MCF 10A (cell line): Measurements from ENCODE around the gene ZNG1F. TPM values are rescaled to one million over a fixed set of nuclear protein-coding genes. Genes with fewer than 3 reads are reported as not detected.
"Not testable (repeated sequence)": the region's sequence is repeated elsewhere in the genome, so short reads cannot be mapped to it uniquely, and the experiment has no call there.

Experiments used
- BruUV-seq: library from RNA; stranded (reverse); fragments of 400-500 nt; replicated peaks from 2 replicates; lab custom pipeline; 2021; lab: Mats Ljungman, UMichigan
- CTCF ChIA-PET: fragments of 300-600 bp; sonication (Branson Sonifier 250); formaldehyde crosslinking; extraction: SDS; loops from one replicate; lab custom pipeline; 2021; ENCODE audit warnings: antibody characterized with exemption, inconsistent platforms; lab: Yijun Ruan, JAX
- POLR2A ChIA-PET: fragments of 300-600, 350-650 bp; sonication (Branson Sonifier 250); formaldehyde crosslinking; extraction: SDS; loops from one replicate; lab custom pipeline; 2020; ENCODE audit warnings: antibody characterized with exemption, inconsistent platforms; lab: Yijun Ruan, JAX
- DNase-seq: peaks from one replicate; pipeline ENCODE4 v3.0.0-alpha.2; 2018; ENCODE audit not compliant: unreplicated experiment
- H3K27ac Mint-ChIP-seq: one replicate; pipeline ENCODE4 v1.8.0; 2022; ENCODE audit warnings: mild to moderate bottlenecking, low read depth, mixed read lengths; ENCODE audit not compliant: unreplicated experiment
- H3K27me3 Mint-ChIP-seq: one replicate; pipeline ENCODE4 v1.8.0; 2022; ENCODE audit warnings: mixed read lengths; ENCODE audit not compliant: insufficient read depth, unreplicated experiment
- H3K36me3 Mint-ChIP-seq: one replicate; pipeline ENCODE4 v1.8.0; 2022; ENCODE audit warnings: mild to moderate bottlenecking, moderate library complexity, mixed read lengths; ENCODE audit not compliant: insufficient read depth, unreplicated experiment
- H3K4me1 Mint-ChIP-seq: one replicate; pipeline ENCODE4 v1.8.0; 2022; ENCODE audit warnings: mixed read lengths; ENCODE audit not compliant: insufficient read depth, unreplicated experiment
- H3K4me3 Mint-ChIP-seq: one replicate; pipeline ENCODE4 v1.8.0; 2022; ENCODE audit warnings: mild to moderate bottlenecking, moderate library complexity, mixed read lengths; ENCODE audit not compliant: unreplicated experiment
- H3K9me3 Mint-ChIP-seq: one replicate; pipeline ENCODE4 v1.8.0; 2022; ENCODE audit warnings: mixed read lengths; ENCODE audit not compliant: unreplicated experiment
- intact Hi-C: fragments of 100-400 bp; cut with micrococcal nuclease; formaldehyde crosslinking; loops from 2 replicates; pipeline ENCODE4 v1.14.1; 2022
- total RNA-seq: library from RNA; stranded (reverse); gene quantifications from 2 replicates; pipeline ENCODE4 v1.2.3, GENCODE V29; 2022

Gene ZNG1F
- total RNA-seq, 1 experiment from 2014 or later, result 30.5 TPM

GRCh38 chr9:41125936-41126335, 63.2 kb downstream of the ZNG1F start:
- POLR2A ChIA-PET, H3K27ac Mint-ChIP-seq, H3K4me3 Mint-ChIP-seq, DNase-seq, intact Hi-C loops, H3K27me3 Mint-ChIP-seq, H3K9me3 Mint-ChIP-seq, CTCF ChIA-PET, H3K4me1 Mint-ChIP-seq, BruUV-seq, H3K36me3 Mint-ChIP-seq: not testable (repeated sequence)

GRCh38 chr9:41125109-41125658, 63.9 kb downstream of the ZNG1F start:
- H3K27ac Mint-ChIP-seq, intact Hi-C loops, DNase-seq, CTCF ChIA-PET, H3K4me1 Mint-ChIP-seq, H3K27me3 Mint-ChIP-seq, POLR2A ChIA-PET, H3K36me3 Mint-ChIP-seq, H3K9me3 Mint-ChIP-seq, BruUV-seq, H3K4me3 Mint-ChIP-seq: not testable (repeated sequence)

GRCh38 chr9:41124250-41125108, 64.6 kb downstream of the ZNG1F start:
- H3K36me3 Mint-ChIP-seq, H3K27ac Mint-ChIP-seq, CTCF ChIA-PET, POLR2A ChIA-PET, H3K4me3 Mint-ChIP-seq, H3K4me1 Mint-ChIP-seq, intact Hi-C loops, H3K9me3 Mint-ChIP-seq, DNase-seq, H3K27me3 Mint-ChIP-seq, BruUV-seq: not testable (repeated sequence)

DNA sequence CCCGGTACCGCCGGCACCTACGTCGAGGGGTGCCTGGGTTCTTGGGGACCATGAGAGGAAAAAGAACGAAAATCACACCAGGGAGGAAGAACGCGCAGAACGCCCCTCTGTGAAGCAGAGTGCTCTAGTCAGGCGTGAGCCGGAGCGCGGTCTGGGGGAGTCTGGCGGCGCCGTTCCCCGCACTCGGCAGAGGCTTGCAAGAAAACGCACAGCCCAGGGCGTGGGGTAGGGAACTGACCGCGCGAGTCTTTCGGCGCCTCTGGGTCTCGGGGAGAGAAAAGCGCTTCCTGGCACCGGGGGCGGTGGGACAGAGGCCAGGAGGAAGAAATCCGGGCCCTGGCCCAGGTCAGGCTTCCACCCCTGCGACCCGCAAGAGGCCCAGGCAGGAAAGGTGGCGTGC, 65.3 kb downstream of the ZNG1F start:
- H3K4me3 Mint-ChIP-seq, H3K27ac Mint-ChIP-seq, H3K4me1 Mint-ChIP-seq, DNase-seq, BruUV-seq, H3K9me3 Mint-ChIP-seq, POLR2A ChIA-PET, intact Hi-C loops, CTCF ChIA-PET, H3K36me3 Mint-ChIP-seq: not testable (repeated sequence)
- peaks cover 11% of the 10 kb centered on the region for H3K27me3 Mint-ChIP-seq

GRCh38 chr9:41123396-41123795, 65.7 kb downstream of the ZNG1F start:
- H3K9me3 Mint-ChIP-seq, intact Hi-C loops, POLR2A ChIA-PET, H3K27ac Mint-ChIP-seq, H3K4me1 Mint-ChIP-seq, BruUV-seq, DNase-seq, H3K36me3 Mint-ChIP-seq, CTCF ChIA-PET, H3K4me3 Mint-ChIP-seq: not testable (repeated sequence)
- peaks cover 11% of the 10 kb centered on the region for H3K27me3 Mint-ChIP-seq

- H3K9me3 Mint-ChIP-seq, BruUV-seq, CTCF ChIA-PET, H3K4me3 Mint-ChIP-seq, intact Hi-C loops, H3K4me1 Mint-ChIP-seq, H3K27ac Mint-ChIP-seq, DNase-seq, POLR2A ChIA-PET, H3K36me3 Mint-ChIP-seq: not testable (repeated sequence)
- H3K27me3 Mint-ChIP-seq, result peaks cover 11% of the 10 kb centered on the region
These were observed 68.4 kb downstream of the ZNG1F start for GRCh38 chr9:41120696-41121095.

DNA sequence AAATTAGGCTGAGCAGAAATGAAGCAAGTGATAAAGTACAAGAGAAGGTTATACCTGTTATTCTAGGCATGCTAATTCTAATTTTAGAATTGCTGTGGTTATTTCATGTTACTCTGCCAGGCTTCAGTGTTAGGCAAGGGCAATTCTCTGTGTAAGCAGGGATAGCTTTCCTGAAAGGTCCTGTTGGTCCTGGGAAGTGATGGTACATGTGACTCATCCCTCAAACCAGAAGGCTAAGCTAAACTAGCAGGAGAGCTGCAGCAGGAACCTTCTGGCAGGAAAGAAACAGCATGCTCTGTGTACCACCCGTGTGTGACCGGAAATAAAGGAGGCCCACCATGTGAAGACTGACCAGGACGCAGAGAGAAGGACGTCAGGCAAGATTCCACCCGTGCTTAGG, 69.4 kb downstream of the ZNG1F start:
- DNase-seq, intact Hi-C loops, H3K4me3 Mint-ChIP-seq, H3K9me3 Mint-ChIP-seq, POLR2A ChIA-PET, H3K4me1 Mint-ChIP-seq, H3K36me3 Mint-ChIP-seq, CTCF ChIA-PET, H3K27ac Mint-ChIP-seq, BruUV-seq: not testable (repeated sequence)
- peaks cover 11% of the 10 kb centered on the region for H3K27me3 Mint-ChIP-seq

- peaks cover 11% of the 10 kb centered on the region for H3K27me3 Mint-ChIP-seq
- POLR2A ChIA-PET, BruUV-seq, intact Hi-C loops, CTCF ChIA-PET, H3K27ac Mint-ChIP-seq, H3K4me3 Mint-ChIP-seq, H3K36me3 Mint-ChIP-seq, H3K9me3 Mint-ChIP-seq, H3K4me1 Mint-ChIP-seq, DNase-seq: not testable (repeated sequence)
These were observed 69.8 kb downstream of the ZNG1F start for GRCh38 chr9:41119311-41119710.

DNA sequence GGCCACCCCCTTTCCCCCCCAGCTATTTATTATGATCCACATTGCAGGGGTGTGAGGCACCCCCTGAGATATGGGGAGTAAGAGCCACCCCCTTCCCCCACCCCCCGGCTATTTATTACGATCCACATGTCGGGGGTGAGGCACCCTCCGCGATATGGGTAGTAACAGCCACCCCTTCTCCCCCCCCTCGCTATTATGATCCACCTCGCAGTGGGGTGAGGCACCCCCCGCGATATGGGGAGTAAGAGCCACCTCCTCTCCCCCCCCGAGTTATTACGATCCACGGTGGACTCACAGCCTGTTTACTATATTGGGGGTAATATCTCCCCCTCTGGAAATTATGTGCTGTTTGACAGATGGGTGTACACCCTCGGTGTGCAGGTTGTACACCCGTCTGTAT, 75.8 kb downstream of the ZNG1F start:
- POLR2A ChIA-PET, DNase-seq, H3K27me3 Mint-ChIP-seq, H3K9me3 Mint-ChIP-seq, H3K27ac Mint-ChIP-seq, H3K36me3 Mint-ChIP-seq, H3K4me1 Mint-ChIP-seq, BruUV-seq, intact Hi-C loops, H3K4me3 Mint-ChIP-seq, CTCF ChIA-PET: not testable (repeated sequence)
